SK-N-SH (cell line): ENCODE data around the gene ANAPC2. TPM values are rescaled to one million over a fixed set of nuclear protein-coding genes. Genes with fewer than 3 reads are reported as not detected.
A peak's percentile ranks its signal among the peaks of the same experiment; 100 is the strongest.

Source experiments
- CTCF ChIA-PET: fragments of 300-600, 350-600 bp; formaldehyde crosslinking; extraction: SDS; loops from one replicate; lab custom pipeline; 2021; lab: Yijun Ruan, JAX
- POLR2A ChIA-PET: fragments of 350-600 bp; sonication (Branson Sonifier 250); formaldehyde crosslinking; extraction: SDS; loops from one replicate; lab custom pipeline; 2020; ENCODE audit warnings: antibody characterized with exemption, inconsistent platforms; lab: Yijun Ruan, JAX
- DNase-seq: peaks from one replicate; pipeline ENCODE4 v3.0.0; 2012
- H2AFZ ChIP-seq: fragments of 200-600 bp; sonication (generic); 2 replicates; pipeline ENCODE4 v1.8.1; 2016; ENCODE audit warnings: antibody characterized with exemption, mild to moderate bottlenecking, low read depth
- H3F3A ChIP-seq: fragments of 200-600 bp; sonication (generic); replicated peaks from 2 replicates; pipeline ENCODE3; 2016; ENCODE audit warnings: antibody characterized with exemption, mild to moderate bottlenecking; ENCODE audit not compliant: insufficient read depth
- H3K27ac ChIP-seq, 2 experiments: fragments of 200-500 bp in 1 of 2; fragments of 200-600 bp in 1 of 2; sonication (Bioruptor generic) in 1 of 2; sonication (generic), shearing (Covaris generic) in 1 of 2; 2 replicates each; pipeline versions ENCODE4 v1.5.1 to v1.6.1; 2014 to 2016; ENCODE audit warnings: low read depth in 2 of 2, inconsistent platforms in 1 of 2, low read length in 1 of 2, mild to moderate bottlenecking in 1 of 2, mixed read lengths in 1 of 2
- H3K27me3 ChIP-seq: fragments of 200-600 bp; sonication (generic), shearing (Covaris generic); 2 replicates; pipeline ENCODE4 v1.6.1; 2016; ENCODE audit warnings: mixed run types; ENCODE audit not compliant: insufficient read depth
- H3K36me3 ChIP-seq, 2 experiments: fragments of 200-500 bp in 1 of 2; fragments of 200-600 bp in 1 of 2; sonication (Bioruptor generic) in 1 of 2; sonication (generic) in 1 of 2; replicated peaks in 1 of 2; 2 replicates each; pipeline versions ENCODE3 to v1.5.1; 2014 to 2016; ENCODE audit warnings: low read length in 1 of 2, mild to moderate bottlenecking in 1 of 2; ENCODE audit not compliant: insufficient read depth in 2 of 2, control insufficient read depth in 1 of 2
- H3K4me1 ChIP-seq, 2 experiments: fragments of 200-500 bp in 1 of 2; fragments of 200-600 bp in 1 of 2; sonication (Bioruptor generic) in 1 of 2; sonication (generic), shearing (Covaris generic) in 1 of 2; 2 replicates each; pipeline versions ENCODE4 v1.5.1 to v1.6.1; 2014 to 2016; ENCODE audit warnings: low read depth in 1 of 2, low read length in 1 of 2, mixed run types in 1 of 2; ENCODE audit not compliant: insufficient read depth in 2 of 2, control insufficient read depth in 1 of 2
- H3K4me2 ChIP-seq: fragments of 200-600 bp; sonication (generic), shearing (Covaris generic); 2 replicates; pipeline ENCODE4 v1.6.1; 2017; ENCODE audit warnings: mixed run types
- H3K4me3 ChIP-seq, 2 experiments: fragments of 200-500 bp in 1 of 2; fragments of 200-600 bp in 1 of 2; sonication (Bioruptor generic) in 1 of 2; sonication (generic), shearing (Covaris generic) in 1 of 2; 2 replicates each; pipeline versions ENCODE4 v1.5.1 to v1.8.1; 2014 to 2016; ENCODE audit warnings: low read depth in 2 of 2, inconsistent platforms in 1 of 2, low read length in 1 of 2, mild to moderate bottlenecking in 1 of 2, mixed read lengths in 1 of 2, moderate library complexity in 1 of 2
- H3K79me2 ChIP-seq: fragments of 200-600 bp; sonication (generic); 2 replicates; pipeline ENCODE4 v1.8.1; 2017; ENCODE audit warnings: mild to moderate bottlenecking; ENCODE audit not compliant: insufficient read depth
- H3K9ac ChIP-seq: fragments of 200-600 bp; sonication (generic); 2 replicates; pipeline ENCODE4 v1.6.1; 2017; ENCODE audit warnings: mixed run types
- H3K9me2 ChIP-seq: fragments of 200-600 bp; sonication (generic); 2 replicates; pipeline ENCODE4 v1.6.1; 2017; ENCODE audit warnings: mixed run types
- H3K9me3 ChIP-seq: fragments of 200-600 bp; sonication (generic); 2 replicates; pipeline ENCODE4 v1.6.1; 2017; ENCODE audit warnings: mixed run types, mild to moderate bottlenecking, moderate library complexity
- H4K20me1 ChIP-seq: fragments of 200-600 bp; sonication (generic); 2 replicates; pipeline ENCODE4 v1.6.1; 2017; ENCODE audit warnings: mild to moderate bottlenecking, mixed run types; ENCODE audit not compliant: insufficient read depth
- CHD2 ChIP-seq: fragments of 150-350 bp; IDR thresholded peaks from 2 replicates; pipeline ENCODE4 v1.6.1; 2018; ENCODE audit warnings: low read length; ENCODE audit not compliant: partially characterized antibody
- FOXM1 ChIP-seq: IDR thresholded peaks from 2 replicates; pipeline ENCODE4 v1.4.0; 2012; ENCODE audit warnings: low read depth, mild to moderate bottlenecking
- GABPA ChIP-seq: IDR thresholded peaks from 2 replicates; pipeline ENCODE4 v1.4.0; 2012; ENCODE audit warnings: low read depth, mild to moderate bottlenecking
- GATA2 ChIP-seq: sonication (generic); formaldehyde crosslinking; IDR thresholded peaks from 2 replicates; pipeline ENCODE4 v1.5.0; 2020; ENCODE audit warnings: mild to moderate bottlenecking, missing genetic modification reagents
- JUND ChIP-seq: IDR thresholded peaks from 2 replicates; pipeline ENCODE4 v1.4.0; 2012
- MXI1 ChIP-seq: IDR thresholded peaks from 2 replicates; pipeline ENCODE4 v1.6.1; 2012; ENCODE audit warnings: mild to moderate bottlenecking, low read depth, low read length, improper control_type of control experiment
- NFIC ChIP-seq: IDR thresholded peaks from 2 replicates; pipeline ENCODE4 v1.4.0; 2012; ENCODE audit warnings: borderline replicate concordance
- NRF1 ChIP-seq: IDR thresholded peaks from 2 replicates; pipeline ENCODE4 v1.6.1; 2012; ENCODE audit warnings: low read depth, mild to moderate bottlenecking, low read length
- POLR2AphosphoS5 ChIP-seq: IDR thresholded peaks from 2 replicates; pipeline ENCODE4 v1.6.1; 2012; ENCODE audit warnings: low read depth, low read length
- RAD21 ChIP-seq: IDR thresholded peaks from 2 replicates; pipeline ENCODE4 v1.6.1; 2012; ENCODE audit warnings: mild to moderate bottlenecking, low read length
- RFX5 ChIP-seq: IDR thresholded peaks from 2 replicates; pipeline ENCODE4 v1.6.1; 2012; ENCODE audit warnings: mild to moderate bottlenecking, improper control_type of control experiment, low read length
- RXRA ChIP-seq: IDR thresholded peaks from 2 replicates; pipeline ENCODE4 v1.4.0; 2012; ENCODE audit warnings: low read depth, mild to moderate bottlenecking, borderline replicate concordance
- SIN3A ChIP-seq: IDR thresholded peaks from 2 replicates; pipeline ENCODE4 v1.6.1; 2012; ENCODE audit warnings: low read depth, mild to moderate bottlenecking, low read length, moderate library complexity, borderline replicate concordance
- TAF1 ChIP-seq: IDR thresholded peaks from 2 replicates; pipeline ENCODE4 v1.6.1; 2012; ENCODE audit warnings: low read depth, mild to moderate bottlenecking, low read length, moderate library complexity, borderline replicate concordance
- YY1 ChIP-seq: IDR thresholded peaks from 2 replicates; pipeline ENCODE4 v1.4.0; 2012; ENCODE audit warnings: low read depth, mild to moderate bottlenecking
- WGBS: methylation state at CpG from one replicate; pipeline ENCODE4 v1.1.6; 2017; ENCODE audit warnings: low lambda C conversion rate; 5-methylcytosine and 5-hydroxymethylcytosine counted together
- polyA plus RNA-seq, 3 experiments: library from polyadenylated mRNA; depleted of rRNA; stranded (reverse); fragments of >200 nt; gene quantifications; 2 replicates each; pipeline ENCODE4 v1.2.3, GENCODE V29; 2012
- TF ChIP-seq, protein P1 (sequence below): fragments of 150-350 bp; IDR thresholded peaks from 2 replicates; pipeline ENCODE4 v1.6.1; 2016; ENCODE audit warnings: mild to moderate bottlenecking, low read depth, low read length
- TF ChIP-seq, protein P2 (sequence below): IDR thresholded peaks from 2 replicates; pipeline ENCODE4 v1.4.0; 2012; ENCODE audit warnings: low read depth
- TF ChIP-seq, protein P3 (sequence below): IDR thresholded peaks from 2 replicates; pipeline ENCODE4 v1.6.1; 2012; ENCODE audit warnings: mild to moderate bottlenecking, low read depth, low read length, moderate library complexity
- TF ChIP-seq, protein P4 (sequence below): IDR thresholded peaks from 2 replicates; pipeline ENCODE4; 2012
- TF ChIP-seq, protein P5 (sequence below): IDR thresholded peaks from 2 replicates; pipeline ENCODE4 v1.4.0; 2012; ENCODE audit warnings: low read depth, borderline replicate concordance

The ANAPC2 gene
- polyA plus RNA-seq, 1 of the 3 experiments (the other 2 are of a cell fraction) = 35.1 TPM

DNA sequence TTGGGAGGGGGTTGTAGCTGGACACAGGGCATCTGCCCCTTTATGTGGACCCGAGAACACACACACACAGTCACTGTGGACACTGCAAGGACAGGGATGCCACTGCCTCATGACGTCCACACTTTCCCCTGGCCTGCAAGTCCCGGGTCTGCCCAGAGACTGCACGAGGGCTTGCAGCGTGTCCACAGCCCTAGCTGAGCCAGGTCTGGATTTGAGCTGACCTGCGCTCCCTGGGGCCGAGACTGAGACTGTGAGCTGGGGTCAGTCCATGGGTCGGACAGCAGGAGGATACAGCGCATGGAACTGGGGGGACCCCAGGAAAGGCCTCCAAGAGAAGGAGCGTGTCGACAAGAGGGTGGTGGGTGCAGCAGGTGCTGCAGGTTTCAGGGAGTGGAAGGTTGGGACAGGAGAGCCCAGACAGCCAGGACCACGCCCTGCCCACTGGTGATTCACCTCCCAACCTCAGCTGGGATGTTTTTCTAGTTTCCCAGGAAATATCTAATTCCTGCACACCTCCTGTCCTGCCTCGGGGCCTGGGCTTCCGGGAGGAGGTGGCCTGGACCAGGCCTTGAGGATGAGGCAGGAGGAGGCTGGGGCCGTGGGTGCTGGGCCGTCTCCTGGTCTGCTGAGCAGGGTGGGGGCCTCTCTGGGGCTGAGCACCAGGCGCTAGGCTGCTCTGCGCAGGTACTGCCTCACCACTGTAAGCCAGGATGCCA, 38.1 kb upstream of the ANAPC2 start:
- TF ChIP-seq, protein P1, sequence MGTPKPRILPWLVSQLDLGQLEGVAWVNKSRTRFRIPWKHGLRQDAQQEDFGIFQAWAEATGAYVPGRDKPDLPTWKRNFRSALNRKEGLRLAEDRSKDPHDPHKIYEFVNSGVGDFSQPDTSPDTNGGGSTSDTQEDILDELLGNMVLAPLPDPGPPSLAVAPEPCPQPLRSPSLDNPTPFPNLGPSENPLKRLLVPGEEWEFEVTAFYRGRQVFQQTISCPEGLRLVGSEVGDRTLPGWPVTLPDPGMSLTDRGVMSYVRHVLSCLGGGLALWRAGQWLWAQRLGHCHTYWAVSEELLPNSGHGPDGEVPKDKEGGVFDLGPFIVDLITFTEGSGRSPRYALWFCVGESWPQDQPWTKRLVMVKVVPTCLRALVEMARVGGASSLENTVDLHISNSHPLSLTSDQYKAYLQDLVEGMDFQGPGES = no peak
- TF ChIP-seq RFX5 (no peak), JUND (no peak), NFIC (no peak), YY1 (no peak), GABPA (no peak), RAD21 (no peak), CHD2 (no peak), RXRA (no peak), GATA2 (CRISPR knock-in tag) (no peak), SIN3A (no peak), MXI1 (no peak), POLR2AphosphoS5 (no peak), TAF1 (no peak), NRF1 (no peak), FOXM1 (no peak)
- TF ChIP-seq, protein P2, sequence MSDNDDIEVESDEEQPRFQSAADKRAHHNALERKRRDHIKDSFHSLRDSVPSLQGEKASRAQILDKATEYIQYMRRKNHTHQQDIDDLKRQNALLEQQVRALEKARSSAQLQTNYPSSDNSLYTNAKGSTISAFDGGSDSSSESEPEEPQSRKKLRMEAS = no peak
- TF ChIP-seq, protein P3, sequence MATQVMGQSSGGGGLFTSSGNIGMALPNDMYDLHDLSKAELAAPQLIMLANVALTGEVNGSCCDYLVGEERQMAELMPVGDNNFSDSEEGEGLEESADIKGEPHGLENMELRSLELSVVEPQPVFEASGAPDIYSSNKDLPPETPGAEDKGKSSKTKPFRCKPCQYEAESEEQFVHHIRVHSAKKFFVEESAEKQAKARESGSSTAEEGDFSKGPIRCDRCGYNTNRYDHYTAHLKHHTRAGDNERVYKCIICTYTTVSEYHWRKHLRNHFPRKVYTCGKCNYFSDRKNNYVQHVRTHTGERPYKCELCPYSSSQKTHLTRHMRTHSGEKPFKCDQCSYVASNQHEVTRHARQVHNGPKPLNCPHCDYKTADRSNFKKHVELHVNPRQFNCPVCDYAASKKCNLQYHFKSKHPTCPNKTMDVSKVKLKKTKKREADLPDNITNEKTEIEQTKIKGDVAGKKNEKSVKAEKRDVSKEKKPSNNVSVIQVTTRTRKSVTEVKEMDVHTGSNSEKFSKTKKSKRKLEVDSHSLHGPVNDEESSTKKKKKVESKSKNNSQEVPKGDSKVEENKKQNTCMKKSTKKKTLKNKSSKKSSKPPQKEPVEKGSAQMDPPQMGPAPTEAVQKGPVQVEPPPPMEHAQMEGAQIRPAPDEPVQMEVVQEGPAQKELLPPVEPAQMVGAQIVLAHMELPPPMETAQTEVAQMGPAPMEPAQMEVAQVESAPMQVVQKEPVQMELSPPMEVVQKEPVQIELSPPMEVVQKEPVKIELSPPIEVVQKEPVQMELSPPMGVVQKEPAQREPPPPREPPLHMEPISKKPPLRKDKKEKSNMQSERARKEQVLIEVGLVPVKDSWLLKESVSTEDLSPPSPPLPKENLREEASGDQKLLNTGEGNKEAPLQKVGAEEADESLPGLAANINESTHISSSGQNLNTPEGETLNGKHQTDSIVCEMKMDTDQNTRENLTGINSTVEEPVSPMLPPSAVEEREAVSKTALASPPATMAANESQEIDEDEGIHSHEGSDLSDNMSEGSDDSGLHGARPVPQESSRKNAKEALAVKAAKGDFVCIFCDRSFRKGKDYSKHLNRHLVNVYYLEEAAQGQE = no peak
- TF ChIP-seq, protein P4, sequence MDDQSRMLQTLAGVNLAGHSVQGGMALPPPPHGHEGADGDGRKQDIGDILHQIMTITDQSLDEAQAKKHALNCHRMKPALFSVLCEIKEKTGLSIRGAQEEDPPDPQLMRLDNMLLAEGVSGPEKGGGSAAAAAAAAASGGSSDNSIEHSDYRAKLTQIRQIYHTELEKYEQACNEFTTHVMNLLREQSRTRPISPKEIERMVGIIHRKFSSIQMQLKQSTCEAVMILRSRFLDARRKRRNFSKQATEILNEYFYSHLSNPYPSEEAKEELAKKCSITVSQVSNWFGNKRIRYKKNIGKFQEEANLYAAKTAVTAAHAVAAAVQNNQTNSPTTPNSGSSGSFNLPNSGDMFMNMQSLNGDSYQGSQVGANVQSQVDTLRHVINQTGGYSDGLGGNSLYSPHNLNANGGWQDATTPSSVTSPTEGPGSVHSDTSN = no peak
- TF ChIP-seq, protein P5, sequence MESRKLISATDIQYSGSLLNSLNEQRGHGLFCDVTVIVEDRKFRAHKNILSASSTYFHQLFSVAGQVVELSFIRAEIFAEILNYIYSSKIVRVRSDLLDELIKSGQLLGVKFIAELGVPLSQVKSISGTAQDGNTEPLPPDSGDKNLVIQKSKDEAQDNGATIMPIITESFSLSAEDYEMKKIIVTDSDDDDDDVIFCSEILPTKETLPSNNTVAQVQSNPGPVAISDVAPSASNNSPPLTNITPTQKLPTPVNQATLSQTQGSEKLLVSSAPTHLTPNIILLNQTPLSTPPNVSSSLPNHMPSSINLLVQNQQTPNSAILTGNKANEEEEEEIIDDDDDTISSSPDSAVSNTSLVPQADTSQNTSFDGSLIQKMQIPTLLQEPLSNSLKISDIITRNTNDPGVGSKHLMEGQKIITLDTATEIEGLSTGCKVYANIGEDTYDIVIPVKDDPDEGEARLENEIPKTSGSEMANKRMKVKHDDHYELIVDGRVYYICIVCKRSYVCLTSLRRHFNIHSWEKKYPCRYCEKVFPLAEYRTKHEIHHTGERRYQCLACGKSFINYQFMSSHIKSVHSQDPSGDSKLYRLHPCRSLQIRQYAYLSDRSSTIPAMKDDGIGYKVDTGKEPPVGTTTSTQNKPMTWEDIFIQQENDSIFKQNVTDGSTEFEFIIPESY = no peak
- Histone ChIP-seq H3K27ac (no peak overlapping the region; a peak in 1 of 4 replicates), H2AFZ (no peak overlapping the region), H3K4me2 (peak overlapping the region; percentile 1; the same call in 1 of the 2 replicates), H3K9ac (no peak overlapping the region), H4K20me1 (no peaks in the 10 kb centered on the region), H3K79me2 (no peaks in the 10 kb centered on the region), H3K4me1 (peaks cover 0 to 54% of the 10 kb centered on the region in 2 experiments; a peak in 1 of 4 replicates), H3K9me2 (no peaks in the 10 kb centered on the region), H3K9me3 (no peaks in the 10 kb centered on the region), H3K36me3 (no peaks in the 10 kb centered on the region), H3F3A (peaks cover 16% of the 10 kb centered on the region), H3K4me3 (no peak overlapping the region), H3K27me3 (no peaks in the 10 kb centered on the region)
- DNase-seq = no peak
- POLR2A ChIA-PET = interaction anchor here (1.1 to 1.5 kb wide), 5 partner anchors 14 to 119 kb away, joined by 3 to 8 read pairs (median 5); no protein-coding TSS in a partner anchor
- 65% methylated on average over 11 of the region's 18 CpGs for WGBS
- CTCF ChIA-PET = interaction anchor here (0.5 to 7.7 kb wide), 31 partner anchors 10 to 1135 kb away, joined by 3 to 95 read pairs (median 6); partner anchors contain the start of genes ANAPC2, DPP7, LRRC26 and MAN1B1
